Measurements from ENCODE around the gene ELF5.
A peak's percentile ranks its signal among the peaks of the same experiment; 100 is the strongest.

Gene ELF5

GRCh38 chr11:34438529-34439507 is 74.8 kb downstream of the ELF5 start, which contains the start of gene CAT (continued):
- TF ChIP-seq ZBTB10 (tag by site-specific recombination; IDR thresholded peaks at IDR 0.05) (peak; percentile 49; the same call in 1 of the 2 replicates), ZNF518A (tag by site-specific recombination; conservative IDR thresholded peaks at IDR 0.05; ENCODE audit: low read depth) (no peak; the same call in 1 of the 2 replicates), ZNF549 (tag by site-specific recombination; IDR thresholded peaks at IDR 0.05) (no peak), KLF8 (tag by site-specific recombination; IDR thresholded peaks at IDR 0.05) (no peak), ZSCAN18 (tag by site-specific recombination; IDR thresholded peaks at IDR 0.05) (no peak), ZNF324 (tag by site-specific recombination; IDR thresholded peaks at IDR 0.05) (no peak), KLF7 (tag by site-specific recombination; IDR thresholded peaks at IDR 0.05; ENCODE audit: borderline replicate concordance) (no peak; the same call in 1 of the 2 replicates), ZSCAN30 (tag by site-specific recombination; IDR thresholded peaks at IDR 0.05) (peak; percentile 97), GFI1B (tag by site-specific recombination; IDR thresholded peaks at IDR 0.05) (no peak), AEBP2 (tag by site-specific recombination; IDR thresholded peaks at IDR 0.05; ENCODE audit: borderline replicate concordance) (no peak), GLIS1 (tag by site-specific recombination; IDR thresholded peaks at IDR 0.05) (peak; percentile 71)
